ENCODE measurements around the gene LSMEM2. TPM values are rescaled to one million over a fixed set of nuclear protein-coding genes. Genes with fewer than 3 reads are reported as not detected.
"Not testable (repeated sequence)": the region's sequence is repeated elsewhere in the genome, so short reads cannot be mapped to it uniquely, and the experiment has no call there.

The LSMEM2 gene
- total RNA-seq, 1 experiment from 2014 or later = not detected

GRCh38 chr3:50275141-50275995 is 3.5 kb upstream of the LSMEM2 start:
- DNase-seq (ENCODE audit: extremely low read depth, low read depth) = no peak

- no peak for DNase-seq (ENCODE audit: extremely low read depth, low read depth)
Observed at GRCh38 chr3:50275996-50276761, 2.7 kb upstream of the LSMEM2 start.

GRCh38 chr3:50276762-50277101 is 2.2 kb upstream of the LSMEM2 start:
- DNase-seq (ENCODE audit: extremely low read depth, low read depth) = no peak

GRCh38 chr3:50278123-50278879 is 586 bp upstream of the LSMEM2 start:
- no peak for DNase-seq (ENCODE audit: extremely low read depth, low read depth)

- no peak for DNase-seq (ENCODE audit: extremely low read depth, low read depth)
Observed at GRCh38 chr3:50279255-50280016, 549 bp downstream of the LSMEM2 start.

GRCh38 chr3:50284121-50284520 is 5.2 kb downstream of the LSMEM2 start:
- not testable (repeated sequence) for DNase-seq (ENCODE audit: extremely low read depth, low read depth)

GRCh38 chr3:50286322-50287227 is 7.7 kb downstream of the LSMEM2 start:
- DNase-seq (ENCODE audit: extremely low read depth, low read depth) = no peak

- no peak for DNase-seq (ENCODE audit: extremely low read depth, low read depth)
Observed at GRCh38 chr3:50287262-50287661, 8.4 kb downstream of the LSMEM2 start.

- no peak for DNase-seq (ENCODE audit: extremely low read depth, low read depth)
Observed at GRCh38 chr3:50288387-50289007, 9.6 kb downstream of the LSMEM2 start.

- DNase-seq (ENCODE audit: extremely low read depth, low read depth) = no peak
Observed at GRCh38 chr3:50289130-50289529, 10.2 kb downstream of the LSMEM2 start.

GRCh38 chr3:50290161-50290641 is 11.3 kb downstream of the LSMEM2 start:
- no peak for DNase-seq (ENCODE audit: extremely low read depth, low read depth)

- DNase-seq (ENCODE audit: extremely low read depth, low read depth) = peak; percentile 94
Observed at GRCh38 chr3:50292159-50293078, 13.5 kb downstream of the LSMEM2 start, which contains the start of gene IFRD2. Gene IFRD2 (minus strand): TSS chr3:50292429. CDS start chr3:50292274, 155 bp downstream.

- no peak for DNase-seq (ENCODE audit: extremely low read depth, low read depth)
Observed at GRCh38 chr3:50293079-50293801, 14.4 kb downstream of the LSMEM2 start.

- no peak for DNase-seq (ENCODE audit: extremely low read depth, low read depth)
Observed at GRCh38 chr3:50294089-50294488, 15.2 kb downstream of the LSMEM2 start.

- DNase-seq (ENCODE audit: extremely low read depth, low read depth) = no peak
Observed at GRCh38 chr3:50294492-50295403, 15.9 kb downstream of the LSMEM2 start.

Measured in NCI-H460 (cell line).